Glomerular endothelial cell (primary cell): ENCODE measurements around the gene MARK4. TPM values are rescaled to one million over a fixed set of nuclear protein-coding genes. Genes with fewer than 3 reads are reported as not detected.

Experiments used
- DNase-seq: peaks from one replicate; pipeline ENCODE4 v3.0.0-alpha.2; 2011; ENCODE audit warnings: low read depth, low spot score; ENCODE audit errors: extremely low read depth
- total RNA-seq: library from RNA; depleted of rRNA; stranded (reverse); fragments of >200 nt; gene quantifications from 2 replicates; pipeline ENCODE4 v1.2.3, GENCODE V29; 2015

Gene MARK4
- total RNA-seq, 1 donor from 2014 or later = 36.6 TPM

DNA sequence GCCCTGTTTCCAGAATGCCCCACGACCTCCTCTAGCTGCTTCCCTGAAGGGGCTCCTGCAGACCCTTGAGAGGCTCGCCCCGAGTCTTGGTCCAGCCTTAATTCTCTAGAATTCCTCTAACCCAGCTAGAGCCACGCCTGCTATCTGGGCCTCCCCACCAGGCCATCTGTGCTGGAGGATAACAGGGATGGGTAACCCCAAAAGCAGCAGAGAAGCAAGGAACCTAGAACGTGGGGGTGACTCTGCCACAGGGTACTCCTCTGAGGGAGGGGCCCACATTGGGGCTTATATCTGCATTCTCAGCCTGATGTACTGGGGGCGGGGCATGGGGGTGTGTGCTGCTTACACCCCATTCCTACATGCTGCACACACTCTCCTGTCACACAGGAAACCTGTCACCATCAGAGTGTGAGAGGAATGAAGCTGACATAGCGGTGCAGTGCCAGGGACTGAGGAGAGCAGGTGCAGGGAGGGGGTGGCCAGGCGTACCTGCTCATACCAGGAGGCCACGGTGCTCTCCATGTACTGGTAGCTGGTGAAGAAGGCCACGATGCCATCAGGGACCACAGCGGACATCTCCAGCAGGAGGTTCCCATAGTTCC is 103.3 kb downstream of the MARK4 start:
- no peak for DNase-seq

Other genes with a start within 250 kb of the MARK4 start
- 24.1 and 46.9 TPM in 2 replicates for gene RELB, start 249.8 kb upstream of the MARK4 start, total RNA-seq
- 42.7 and 43.3 TPM in 2 replicates for gene CLASRP, start 212.2 kb upstream of the MARK4 start, total RNA-seq
- gene ZNF296, start 174.8 kb upstream of the MARK4 start, total RNA-seq = 0.53 and 0.78 TPM in 2 replicates
- 33.6 and 45.6 TPM in 2 replicates for gene GEMIN7, start 172.0 kb upstream of the MARK4 start, total RNA-seq
- gene PPP1R37, start 158.1 kb upstream of the MARK4 start, total RNA-seq = 39.6 and 44.7 TPM in 2 replicates
- 0.29 TPM in 2 replicates for gene NKPD1, start 90.3 kb upstream of the MARK4 start, total RNA-seq
- 19.4 and 25.3 TPM in 2 replicates for gene TRAPPC6A, start 73.0 kb upstream of the MARK4 start, total RNA-seq
- 15.6 and 21.3 TPM in 2 replicates for gene BLOC1S3, start 72.5 kb upstream of the MARK4 start, total RNA-seq
- gene EXOC3L2, start 5.9 kb upstream of the MARK4 start, total RNA-seq = 8.3 and 9.3 TPM in 2 replicates
- not detected in 2 replicates for gene CKM, start 71.6 kb downstream of the MARK4 start, total RNA-seq
- not detected in 2 replicates for gene KLC3, start 89.5 kb downstream of the MARK4 start, total RNA-seq
- gene ERCC2, start 119.3 kb downstream of the MARK4 start, total RNA-seq = 41.9 and 51.5 TPM in 2 replicates
- gene PPP1R13L, start 153.8 kb downstream of the MARK4 start, total RNA-seq = 16.2 and 44.6 TPM in 2 replicates
- 6.3 and 12.7 TPM in 2 replicates for gene POLR1G, start 155.4 kb downstream of the MARK4 start, total RNA-seq
- 96.3 and 120 TPM in 2 replicates for gene ERCC1, start 172.6 kb downstream of the MARK4 start, total RNA-seq
- 4.8 and 26.4 TPM in 2 replicates for gene FOSB, start 216.7 kb downstream of the MARK4 start, total RNA-seq
- 13.4 and 17.7 TPM in 2 replicates for gene RTN2, start 245.8 kb downstream of the MARK4 start, total RNA-seq
- 1.1 TPM in 1 of 2 replicates, not detected in the other for gene PPM1N, start 247.2 kb downstream of the MARK4 start, total RNA-seq